ENCODE measurements around the gene CEMP1.

CEMP1 gene

GRCh38 chr16:2524339-2524938, 6.8 kb downstream of the CEMP1 start:
- Histone ChIP-seq H4K91ac (ENCODE audit: low read length) (no peak overlapping the region), H3K4me2 (ENCODE audit: low read length, poor library complexity, severe bottlenecking) (no peak overlapping the region)
- WGBS, result 97% methylated on average over 7 of the region's 9 CpGs

GRCh38 chr16:2523801-2524231, 7.4 kb downstream of the CEMP1 start:
- Histone ChIP-seq H2AFZ (ENCODE audit: low read depth, low read length) (no peak overlapping the region), H3K27ac (ENCODE audit: low read length, poor library complexity, severe bottlenecking) (no peak overlapping the region), H3K36me3 (ENCODE audit: control insufficient read depth in 1 of 2, insufficient read depth in 2 of 2, low read depth in 1 of 2, low read length in 2 of 2) (peaks cover 72 to 78% of the 10 kb centered on the region in 2 experiments), H3K4ac (ENCODE audit: low read depth in 1 of 2, low read length in 2 of 2) (no peak overlapping the region), H3K14ac (ENCODE audit: low read length in 2 of 2) (no peak overlapping the region), H2BK12ac (ENCODE audit: low read length in 2 of 2) (no peak overlapping the region), H3K4me1 (ENCODE audit: control insufficient read depth, insufficient read depth, low read depth, low read length) (peaks cover 20% of the 10 kb centered on the region), H3K9ac (ENCODE audit: low read length) (peak overlapping the region; percentile 22), H3K4me3 (ENCODE audit: insufficient read depth in 1 of 2, low read depth in 1 of 2, low read length in 2 of 2) (no peak overlapping the region), H2BK120ac (ENCODE audit: low read depth, low read length) (no peak overlapping the region), H3K27me3 (ENCODE audit: control insufficient read depth in 1 of 2, insufficient read depth in 1 of 2, low read length in 2 of 2) (no peaks in the 10 kb centered on the region), H3K23ac (ENCODE audit: low read length in 2 of 2) (no peak overlapping the region), H4K8ac (ENCODE audit: low read length) (no peak overlapping the region), H3K4me2 (ENCODE audit: low read length, poor library complexity, severe bottlenecking) (no peak overlapping the region), H3K18ac (ENCODE audit: low read depth in 1 of 2, low read length in 2 of 2) (no peak overlapping the region), H2BK15ac (ENCODE audit: low read depth, poor library complexity, severe bottlenecking) (no peak overlapping the region), H4K91ac (ENCODE audit: low read length) (no peak overlapping the region), H3K9me3 (ENCODE audit: control insufficient read depth, low read length) (no peaks in the 10 kb centered on the region), H2AK5ac (ENCODE audit: low read length, severe bottlenecking) (no peak overlapping the region), H2BK5ac (ENCODE audit: low read depth, low read length, poor library complexity, severe bottlenecking) (no peak overlapping the region), H3K79me1 (replicated peaks; ENCODE audit: low read length, poor library complexity, severe bottlenecking) (peaks cover 44% of the 10 kb centered on the region)
- WGBS, result 96% methylated on average over 6 of the region's 6 CpGs
- DNase-seq, result no peak

More at GRCh38 chr16:2524339-2524938, 6.8 kb downstream of the CEMP1 start:
- H2AFZ ChIP-seq (ENCODE audit: low read depth, low read length), result no peak overlapping the region
- H3K27me3 ChIP-seq (ENCODE audit: control insufficient read depth in 1 of 2, insufficient read depth in 1 of 2, low read length in 2 of 2), result no peaks in the 10 kb centered on the region
- H3K79me1 ChIP-seq (replicated peaks; ENCODE audit: low read length, poor library complexity, severe bottlenecking), result peaks cover 48% of the 10 kb centered on the region
- H2BK15ac ChIP-seq (ENCODE audit: low read depth, poor library complexity, severe bottlenecking), result no peak overlapping the region
- H2AK5ac ChIP-seq (ENCODE audit: low read length, severe bottlenecking), result no peak overlapping the region
- H3K14ac ChIP-seq (ENCODE audit: low read length in 2 of 2), result no peak overlapping the region
- H3K9me3 ChIP-seq (ENCODE audit: control insufficient read depth, low read length), result no peaks in the 10 kb centered on the region
- no peak overlapping the region for H4K8ac ChIP-seq (ENCODE audit: low read length)
- no peak overlapping the region for H2BK12ac ChIP-seq (ENCODE audit: low read length in 2 of 2)
- no peak overlapping the region for H3K4ac ChIP-seq (ENCODE audit: low read depth in 1 of 2, low read length in 2 of 2)
- no peak for DNase-seq
- H3K36me3 ChIP-seq (ENCODE audit: control insufficient read depth in 1 of 2, insufficient read depth in 2 of 2, low read depth in 1 of 2, low read length in 2 of 2), result peaks cover 74 to 78% of the 10 kb centered on the region in 2 experiments
- H3K23ac ChIP-seq (ENCODE audit: low read length in 2 of 2), result no peak overlapping the region
- H3K27ac ChIP-seq (ENCODE audit: low read length, poor library complexity, severe bottlenecking), result no peak overlapping the region
- H3K18ac ChIP-seq (ENCODE audit: low read depth in 1 of 2, low read length in 2 of 2), result no peak overlapping the region
- H3K4me3 ChIP-seq (ENCODE audit: insufficient read depth in 1 of 2, low read depth in 1 of 2, low read length in 2 of 2), result no peak overlapping the region
- peaks cover 14% of the 10 kb centered on the region for H3K4me1 ChIP-seq (ENCODE audit: control insufficient read depth, insufficient read depth, low read depth, low read length)
- no peak overlapping the region for H2BK5ac ChIP-seq (ENCODE audit: low read depth, low read length, poor library complexity, severe bottlenecking)
- peak overlapping the region; percentile 29 for H3K9ac ChIP-seq (ENCODE audit: low read length)
- no peak overlapping the region for H2BK120ac ChIP-seq (ENCODE audit: low read depth, low read length)

GRCh38 chr16:2520784-2521531, 10.2 kb downstream of the CEMP1 start:
- Histone ChIP-seq H2BK5ac (ENCODE audit: low read depth, low read length, poor library complexity, severe bottlenecking) (no peak overlapping the region), H4K8ac (ENCODE audit: low read length) (peak overlapping the region; percentile 86), H3K4me3 (ENCODE audit: insufficient read depth in 1 of 2, low read depth in 1 of 2, low read length in 2 of 2) (peak overlapping the region; percentile 70 to 90), H3K23ac (ENCODE audit: low read length in 2 of 2) (no peak overlapping the region), H3K14ac (ENCODE audit: low read length in 2 of 2) (no peak overlapping the region), H2BK120ac (ENCODE audit: low read depth, low read length) (peak overlapping the region; percentile 22), H3K9me3 (ENCODE audit: control insufficient read depth, low read length) (no peaks in the 10 kb centered on the region), H3K79me1 (replicated peaks; ENCODE audit: low read length, poor library complexity, severe bottlenecking) (peaks cover 21% of the 10 kb centered on the region), H2BK12ac (ENCODE audit: low read length in 2 of 2) (peak overlapping the region in 1 of 2 experiments; percentile 26), H2AFZ (ENCODE audit: low read depth, low read length) (no peak overlapping the region), H3K4me2 (ENCODE audit: low read length, poor library complexity, severe bottlenecking) (peak overlapping the region; percentile 74), H4K91ac (ENCODE audit: low read length) (no peak overlapping the region), H2BK15ac (ENCODE audit: low read depth, poor library complexity, severe bottlenecking) (no peak overlapping the region), H3K36me3 (ENCODE audit: control insufficient read depth in 1 of 2, insufficient read depth in 2 of 2, low read depth in 1 of 2, low read length in 2 of 2) (peaks cover 49 to 76% of the 10 kb centered on the region in 2 experiments), H2AK5ac (ENCODE audit: low read length, severe bottlenecking) (peak overlapping the region; percentile 41), H3K4me1 (ENCODE audit: control insufficient read depth, insufficient read depth, low read depth, low read length) (peaks cover 47% of the 10 kb centered on the region), H3K4ac (ENCODE audit: low read depth in 1 of 2, low read length in 2 of 2) (peak overlapping the region in 1 of 2 experiments; percentile 2), H3K27ac (ENCODE audit: low read length, poor library complexity, severe bottlenecking) (no peak overlapping the region), H3K27me3 (ENCODE audit: control insufficient read depth in 1 of 2, insufficient read depth in 1 of 2, low read length in 2 of 2) (no peaks in the 10 kb centered on the region), H3K9ac (ENCODE audit: low read length) (peak overlapping the region; percentile 92), H3K18ac (ENCODE audit: low read depth in 1 of 2, low read length in 2 of 2) (peak overlapping the region in 1 of 2 experiments; percentile 50)
- 18% methylated on average over 35 of the region's 41 CpGs for WGBS
- peak; percentile 57 for DNase-seq

GRCh38 chr16:2520097-2520783, 11.0 kb downstream of the CEMP1 start, which contains the start of gene AMDHD2:
Gene AMDHD2, plus strand, starts transcription at chr16:2520371. Its CDS starts 88 bp downstream, at chr16:2520459.
- Histone ChIP-seq H3K18ac (ENCODE audit: low read depth in 1 of 2, low read length in 2 of 2) (peak within 1 kb of the TSS; percentile 54 to 85), H2AFZ (ENCODE audit: low read depth, low read length) (no peak within 1 kb of the TSS), H2BK5ac (ENCODE audit: low read depth, low read length, poor library complexity, severe bottlenecking) (peak within 1 kb of the TSS; percentile 67), H3K36me3 (ENCODE audit: control insufficient read depth in 1 of 2, insufficient read depth in 2 of 2, low read depth in 1 of 2, low read length in 2 of 2) (peaks cover 45 to 76% of the 10 kb centered on the region in 2 experiments), H3K23ac (ENCODE audit: low read length in 2 of 2) (no peak within 1 kb of the TSS), H3K14ac (ENCODE audit: low read length in 2 of 2) (no peak within 1 kb of the TSS), H3K27me3 (ENCODE audit: control insufficient read depth in 1 of 2, insufficient read depth in 1 of 2, low read length in 2 of 2) (no peaks in the 10 kb centered on the region), H3K27ac (ENCODE audit: low read length, poor library complexity, severe bottlenecking) (peak within 1 kb of the TSS; percentile 74), H4K91ac (ENCODE audit: low read length) (peak within 1 kb of the TSS; percentile 73), H2BK15ac (ENCODE audit: low read depth, poor library complexity, severe bottlenecking) (peak within 1 kb of the TSS; percentile 44), H3K4ac (ENCODE audit: low read depth in 1 of 2, low read length in 2 of 2) (peak within 1 kb of the TSS in 1 of 2 experiments; percentile 2), H2AK5ac (ENCODE audit: low read length, severe bottlenecking) (peak within 1 kb of the TSS; percentile 41), H3K9me3 (ENCODE audit: control insufficient read depth, low read length) (no peaks in the 10 kb centered on the region), H3K79me1 (replicated peaks; ENCODE audit: low read length, poor library complexity, severe bottlenecking) (peaks cover 19% of the 10 kb centered on the region), H3K4me3 (ENCODE audit: insufficient read depth in 1 of 2, low read depth in 1 of 2, low read length in 2 of 2) (peak within 1 kb of the TSS; percentile 70 to 90), H2BK120ac (ENCODE audit: low read depth, low read length) (peak within 1 kb of the TSS; percentile 22), H3K4me1 (ENCODE audit: control insufficient read depth, insufficient read depth, low read depth, low read length) (peaks cover 54% of the 10 kb centered on the region), H3K4me2 (ENCODE audit: low read length, poor library complexity, severe bottlenecking) (peak within 1 kb of the TSS; percentile 74), H3K9ac (ENCODE audit: low read length) (peak within 1 kb of the TSS; percentile 92), H2BK12ac (ENCODE audit: low read length in 2 of 2) (peak within 1 kb of the TSS; percentile 32 to 49), H4K8ac (ENCODE audit: low read length) (peak within 1 kb of the TSS; percentile 86)
- peak; percentile 93 for DNase-seq
- WGBS, result under 1% methylated on average over 54 of the region's 83 CpGs
